ENCODE data around the gene HDHD5.

Gene HDHD5

DNA sequence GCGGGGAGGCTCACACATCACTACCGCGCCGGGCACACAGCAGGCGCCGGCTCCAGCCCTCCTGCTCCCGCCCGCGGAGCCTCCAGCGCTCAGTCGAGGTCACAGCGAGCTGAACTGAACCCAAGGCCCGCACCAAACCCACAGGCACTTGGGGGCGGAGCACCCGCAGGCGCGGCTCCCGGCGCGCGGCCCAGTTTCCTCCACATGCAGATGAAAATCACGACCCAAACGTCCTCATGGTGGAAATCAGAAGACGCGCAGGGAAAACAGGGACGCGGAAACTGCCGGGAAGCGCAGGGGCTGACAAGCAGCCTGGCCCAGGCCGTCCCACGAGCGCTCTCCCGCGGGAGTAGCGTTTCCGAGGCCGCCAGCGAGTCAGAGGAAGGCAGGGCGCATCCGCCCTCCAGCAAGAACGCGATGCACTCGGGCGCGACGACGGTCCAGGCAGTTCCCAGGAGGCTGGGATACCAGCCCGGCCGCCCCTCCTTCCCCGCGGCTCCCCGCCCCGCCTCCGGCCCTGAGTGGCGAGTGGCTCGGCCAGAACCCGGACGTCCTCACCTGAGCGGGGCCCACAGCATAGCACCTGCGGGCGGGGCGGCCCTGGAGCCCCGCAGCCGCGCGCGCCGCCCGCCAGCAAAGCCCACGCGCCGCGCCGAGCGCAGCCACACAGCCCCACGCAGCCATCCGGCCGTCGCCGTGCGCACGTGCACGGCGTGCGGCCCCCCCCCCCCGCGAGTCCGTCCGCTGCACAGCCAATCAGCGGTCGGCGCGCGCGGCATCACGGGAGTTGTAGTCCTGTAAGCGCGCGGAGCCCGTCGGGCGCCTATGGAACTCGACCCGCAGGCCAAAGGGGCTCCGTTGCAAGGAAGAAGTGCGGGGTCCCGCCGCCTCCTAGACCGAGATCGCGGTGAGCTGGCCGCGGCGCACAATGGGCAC is at the start of gene HDHD5:
HDHD5 (minus strand) TSS at position 710 of the 936 bp plus-strand sequence; CDS start at position 684, 26 bp downstream.
- Histone ChIP-seq H3K27me3 (ENCODE audit: insufficient read depth, poor library complexity, severe bottlenecking) (no peaks in the 10 kb centered on the region), H3K4me1 (ENCODE audit: insufficient read depth, poor library complexity, severe bottlenecking) (peaks cover 13% of the 10 kb centered on the region), H3K4me3 (ENCODE audit: severe bottlenecking) (peak within 1 kb of the TSS; percentile 77), H3K36me3 (ENCODE audit: low read depth) (peaks cover 8% of the 10 kb centered on the region), H3K27ac (ENCODE audit: poor library complexity, severe bottlenecking) (peak within 1 kb of the TSS; percentile 76), H3K9me3 (ENCODE audit: severe bottlenecking) (no peaks in the 10 kb centered on the region)
- DNase-seq (ENCODE audit: low spot score) (peak; percentile 90), ATAC-seq (ENCODE audit: low read depth) (peak; percentile 89)
- no peak for TF ChIP-seq CTCF (IDR thresholded peaks at IDR 0.05; ENCODE audit: poor library complexity, severe bottlenecking)

DNA sequence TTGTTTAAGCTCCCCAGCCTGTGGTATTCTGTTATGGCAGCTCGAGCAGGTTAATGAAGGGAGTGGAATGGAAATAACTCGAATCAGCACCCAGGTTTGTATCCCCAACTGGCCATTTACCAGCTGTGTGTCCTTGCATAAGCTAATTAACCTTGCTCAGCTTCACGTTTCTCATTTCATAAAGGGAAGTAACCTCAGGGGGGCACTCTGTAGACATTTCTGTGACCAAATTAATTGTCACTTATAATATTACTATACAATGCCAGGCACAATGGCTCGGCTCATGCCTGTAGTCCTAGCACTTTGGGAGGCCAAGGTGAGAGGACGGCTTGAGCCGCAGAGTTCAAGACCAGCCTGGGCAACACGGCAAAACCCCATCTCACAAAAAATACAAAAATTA is 46.4 kb upstream of the HDHD5 start:
- Histone ChIP-seq H3K9me3 (ENCODE audit: severe bottlenecking) (no peaks in the 10 kb centered on the region), H3K4me1 (ENCODE audit: insufficient read depth, poor library complexity, severe bottlenecking) (no peaks in the 10 kb centered on the region), H3K27me3 (ENCODE audit: insufficient read depth, poor library complexity, severe bottlenecking) (no peaks in the 10 kb centered on the region), H3K36me3 (ENCODE audit: low read depth) (no peaks in the 10 kb centered on the region), H3K27ac (ENCODE audit: poor library complexity, severe bottlenecking) (no peak overlapping the region), H3K4me3 (ENCODE audit: severe bottlenecking) (no peak overlapping the region)
- ATAC-seq (ENCODE audit: low read depth) (no peak), DNase-seq (ENCODE audit: low spot score) (no peak)
- TF ChIP-seq CTCF (IDR thresholded peaks at IDR 0.05; ENCODE audit: poor library complexity, severe bottlenecking), result no peak

GRCh38 chr22:17201285-17201945 is 42.3 kb upstream of the HDHD5 start:
- H3K27me3 ChIP-seq (ENCODE audit: insufficient read depth, poor library complexity, severe bottlenecking), result no peaks in the 10 kb centered on the region
- ATAC-seq (ENCODE audit: low read depth), result no peak
- TF ChIP-seq CTCF (IDR thresholded peaks at IDR 0.05; ENCODE audit: poor library complexity, severe bottlenecking), result no peak
- no peaks in the 10 kb centered on the region for H3K9me3 ChIP-seq (ENCODE audit: severe bottlenecking)
- no peak for DNase-seq (ENCODE audit: low spot score)
- H3K36me3 ChIP-seq (ENCODE audit: low read depth), result no peaks in the 10 kb centered on the region
- H3K4me3 ChIP-seq (ENCODE audit: severe bottlenecking), result no peak overlapping the region
- H3K27ac ChIP-seq (ENCODE audit: poor library complexity, severe bottlenecking), result no peak overlapping the region
- no peaks in the 10 kb centered on the region for H3K4me1 ChIP-seq (ENCODE audit: insufficient read depth, poor library complexity, severe bottlenecking)

- H3K9me3 ChIP-seq (ENCODE audit: severe bottlenecking), result no peaks in the 10 kb centered on the region
- H3K4me3 ChIP-seq (ENCODE audit: severe bottlenecking), result no peak overlapping the region
- TF ChIP-seq CTCF (IDR thresholded peaks at IDR 0.05; ENCODE audit: poor library complexity, severe bottlenecking), result no peak
- no peaks in the 10 kb centered on the region for H3K27me3 ChIP-seq (ENCODE audit: insufficient read depth, poor library complexity, severe bottlenecking)
- H3K4me1 ChIP-seq (ENCODE audit: insufficient read depth, poor library complexity, severe bottlenecking), result no peaks in the 10 kb centered on the region
- H3K36me3 ChIP-seq (ENCODE audit: low read depth), result no peaks in the 10 kb centered on the region
- no peak for ATAC-seq (ENCODE audit: low read depth)
- DNase-seq (ENCODE audit: low spot score), result no peak
- H3K27ac ChIP-seq (ENCODE audit: poor library complexity, severe bottlenecking), result no peak overlapping the region
These were observed 40.1 kb upstream of the HDHD5 start for GRCh38 chr22:17199003-17199731.
